Neural progenitor cell (in vitro differentiated cells): Measurements from ENCODE around the gene ZSWIM5. TPM values are rescaled to one million over a fixed set of nuclear protein-coding genes. Genes with fewer than 3 reads are reported as not detected.
"Not testable (repeated sequence)": the region's sequence is repeated elsewhere in the genome, so short reads cannot be mapped to it uniquely, and the experiment has no call there.

Source experiments
- DNase-seq: peaks from one replicate; pipeline ENCODE4 v3.0.0-alpha.2; 2016; ENCODE audit warnings: low spot score
- H2AFZ ChIP-seq: fragments of 200-600 bp; sonication (generic); replicated peaks from 2 replicates; pipeline ENCODE4 v1.6.1; 2016; ENCODE audit warnings: antibody characterized with exemption
- H3F3A ChIP-seq: fragments of 200-600 bp; sonication (generic); 2 replicates; pipeline ENCODE4 v1.6.1; 2016; ENCODE audit warnings: antibody characterized with exemption, low read depth
- H3K27ac ChIP-seq: fragments of 200-600 bp; sonication (generic); 2 replicates; pipeline ENCODE4 v1.5.1; 2016; ENCODE audit warnings: mild to moderate bottlenecking
- H3K27me3 ChIP-seq: fragments of 200-600 bp; sonication (generic); 2 replicates; pipeline ENCODE4 v1.6.1; 2016; ENCODE audit warnings: mild to moderate bottlenecking, moderate library complexity
- H3K36me3 ChIP-seq: fragments of 200-600 bp; sonication (generic); 2 replicates; pipeline ENCODE4 v1.5.1; 2016
- H3K4me1 ChIP-seq: fragments of 200-600 bp; sonication (generic); 2 replicates; pipeline ENCODE4 v1.6.1; 2016; ENCODE audit warnings: mixed run types
- H3K4me2 ChIP-seq: fragments of 200-600 bp; sonication (generic); 2 replicates; pipeline ENCODE4 v1.6.1; 2016
- H3K4me3 ChIP-seq: fragments of 200-600 bp; sonication (generic); 2 replicates; pipeline ENCODE4 v1.5.1; 2016
- H3K79me2 ChIP-seq: fragments of 200-600 bp; sonication (generic); 2 replicates; pipeline ENCODE4 v1.6.1; 2016; ENCODE audit warnings: low read depth
- H3K9ac ChIP-seq: fragments of 200-600 bp; sonication (generic); 2 replicates; pipeline ENCODE4 v1.6.1; 2016
- H3K9me3 ChIP-seq: fragments of 200-600 bp; sonication (generic); 2 replicates; pipeline ENCODE4 v1.5.1; 2016; ENCODE audit warnings: low read depth
- H4K20me1 ChIP-seq: fragments of 200-600 bp; sonication (generic); 2 replicates; pipeline ENCODE4 v1.6.1; 2016; ENCODE audit warnings: low read depth
- H3K27ac Mint-ChIP-seq: 3 replicates; pipeline ENCODE4 v1.8.0; 2021; ENCODE audit warnings: mixed read lengths
- H3K27me3 Mint-ChIP-seq: 2 replicates; pipeline ENCODE4 v1.8.0; 2022; ENCODE audit warnings: low read depth, mild to moderate bottlenecking, inconsistent platforms, moderate library complexity, mixed read lengths; ENCODE audit not compliant: insufficient read depth
- H3K36me3 Mint-ChIP-seq: 3 replicates; pipeline ENCODE4 v1.8.0; 2021; ENCODE audit warnings: mixed read lengths
- H3K4me1 Mint-ChIP-seq: 3 replicates; pipeline ENCODE4 v1.8.0; 2021; ENCODE audit warnings: mixed read lengths
- H3K4me3 Mint-ChIP-seq: 3 replicates; pipeline ENCODE4 v1.8.0; 2021; ENCODE audit warnings: mild to moderate bottlenecking, moderate library complexity, mixed read lengths
- H3K9me3 Mint-ChIP-seq: 3 replicates; pipeline ENCODE4 v1.8.0; 2020; ENCODE audit warnings: mixed read lengths
- CTCF ChIP-seq: fragments of 200-600 bp; sonication (generic); IDR thresholded peaks from 2 replicates; pipeline ENCODE4 v1.5.1; 2017; ENCODE audit warnings: antibody characterized with exemption, mild to moderate bottlenecking
- EZH2 ChIP-seq: fragments of 200-600 bp; sonication (generic); IDR thresholded peaks from 2 replicates; pipeline ENCODE4 v1.6.1; 2017; ENCODE audit warnings: antibody characterized with exemption, mild to moderate bottlenecking, moderate library complexity
- EZH2phosphoT487 ChIP-seq: fragments of 200-600 bp; sonication (generic); IDR thresholded peaks from 2 replicates; pipeline ENCODE4 v1.6.1; 2017; ENCODE audit warnings: antibody characterized with exemption
- total RNA-seq: library from RNA; depleted of rRNA; stranded (reverse); fragments of >200 nt; gene quantifications from 2 replicates; pipeline ENCODE4 v1.2.3, GENCODE V29; 2015; ENCODE audit warnings: low replicate concordance

Gene ZSWIM5
- total RNA-seq, 1 donor from 2014 or later: 5.8 TPM

DNA sequence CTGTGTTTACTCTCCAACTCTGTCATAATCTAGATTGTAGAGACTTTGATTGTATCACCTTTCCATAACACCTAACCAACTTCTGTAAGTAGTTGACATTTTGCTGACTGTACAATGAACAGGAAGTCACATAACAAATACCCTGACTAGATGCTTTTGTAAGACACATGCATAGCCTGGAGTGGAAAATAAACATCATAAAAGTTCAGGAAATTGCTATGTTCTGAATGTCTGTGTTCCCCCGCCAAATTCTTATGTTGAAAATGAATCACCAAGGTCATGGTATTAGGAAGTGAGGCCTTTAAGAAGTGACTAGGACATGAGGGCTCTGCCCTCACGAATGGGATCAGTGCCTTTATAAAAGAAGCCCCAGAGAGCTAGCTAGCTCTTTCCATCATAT lies 40.4 kb upstream of the ZSWIM5 start:
- Histone ChIP-seq H4K20me1 (no peaks in the 10 kb centered on the region), H2AFZ (no peak overlapping the region), H3K4me2 (no peak overlapping the region), H3K79me2 (no peaks in the 10 kb centered on the region), H3F3A (no peaks in the 10 kb centered on the region), H3K9ac (no peak overlapping the region), H3K4me1 (no peaks in the 10 kb centered on the region), H3K4me3 (no peak overlapping the region), H3K9me3 (peaks cover 4% of the 10 kb centered on the region), H3K36me3 (no peaks in the 10 kb centered on the region), H3K27me3 (no peaks in the 10 kb centered on the region), H3K27ac (no peak overlapping the region)
- no peak for DNase-seq
- no peaks in the 10 kb centered on the region for H3K4me1 Mint-ChIP-seq
- H3K9me3 Mint-ChIP-seq: peaks cover 13% of the 10 kb centered on the region
- no peaks in the 10 kb centered on the region for H3K36me3 Mint-ChIP-seq
- no peak overlapping the region for H3K27ac Mint-ChIP-seq
- H3K4me3 Mint-ChIP-seq: no peak overlapping the region
- no peak for TF ChIP-seq CTCF
- no peak for TF ChIP-seq EZH2phosphoT487
- TF ChIP-seq EZH2: no peak
- peaks cover 4% of the 10 kb centered on the region for H3K27me3 Mint-ChIP-seq

DNA sequence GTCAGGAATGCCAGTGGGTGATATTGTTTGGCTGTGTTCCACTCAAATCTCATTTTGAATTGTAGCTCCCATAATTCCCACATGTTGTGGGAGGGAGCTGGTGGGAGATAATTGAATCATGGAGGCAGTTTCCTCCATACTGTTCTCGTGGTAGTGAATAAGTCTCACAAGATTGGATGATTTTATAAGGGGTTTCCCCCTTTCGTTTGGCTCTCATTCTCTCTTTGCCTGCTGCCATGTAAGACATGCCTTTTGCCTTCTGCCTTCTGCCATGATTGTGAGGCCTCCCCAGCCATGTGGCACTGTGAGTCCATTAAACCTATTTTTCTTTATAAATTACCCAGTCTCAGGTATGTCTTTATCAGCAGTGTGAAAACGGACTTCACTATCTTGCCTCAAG lies 40.0 kb upstream of the ZSWIM5 start:
- not testable (repeated sequence) for H2AFZ ChIP-seq, H3K27me3 ChIP-seq, H3K9ac ChIP-seq, H3K27me3 Mint-ChIP-seq, H3K79me2 ChIP-seq, H3F3A ChIP-seq, H3K27ac ChIP-seq, H3K27ac Mint-ChIP-seq, H3K4me1 ChIP-seq, H3K36me3 ChIP-seq, H3K4me1 Mint-ChIP-seq, H3K36me3 Mint-ChIP-seq, H3K4me3 ChIP-seq, H3K4me3 Mint-ChIP-seq, H4K20me1 ChIP-seq, H3K4me2 ChIP-seq, DNase-seq, H3K9me3 ChIP-seq
- peaks cover 17% of the 10 kb centered on the region for H3K9me3 Mint-ChIP-seq

DNA sequence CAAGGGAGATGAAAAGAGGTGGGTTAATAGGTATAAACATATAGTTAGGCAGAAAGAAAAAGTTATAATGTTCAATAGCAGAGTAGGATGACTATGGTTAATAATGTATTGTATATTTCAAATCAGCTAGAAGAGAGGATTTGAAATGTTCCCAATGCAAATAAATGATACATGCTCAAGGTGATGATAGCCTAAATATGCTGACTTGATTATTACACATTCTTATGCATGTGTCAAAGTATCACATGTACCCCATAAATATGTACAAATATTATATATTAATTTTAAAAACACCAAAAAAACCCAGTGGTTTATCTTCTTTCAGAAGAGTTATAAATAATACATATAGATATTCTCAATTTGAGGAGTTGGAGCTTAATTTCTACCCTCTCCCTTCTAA lies 38.3 kb upstream of the ZSWIM5 start:
- Mint-ChIP-seq H3K4me3 (no peak overlapping the region), H3K36me3 (no peaks in the 10 kb centered on the region), H3K9me3 (peaks cover 23% of the 10 kb centered on the region)

More for the DNA sequence above, 38.3 kb upstream of the ZSWIM5 start:
- Histone ChIP-seq H3K9me3 (peaks cover 6% of the 10 kb centered on the region), H3K36me3 (no peaks in the 10 kb centered on the region), H3K27me3 (no peaks in the 10 kb centered on the region), H3K4me2 (no peak overlapping the region), H2AFZ (no peak overlapping the region), H4K20me1 (no peaks in the 10 kb centered on the region), H3K9ac (no peak overlapping the region), H3K4me3 (no peak overlapping the region), H3K79me2 (no peaks in the 10 kb centered on the region), H3K27ac (no peak overlapping the region), H3F3A (no peaks in the 10 kb centered on the region), H3K4me1 (no peaks in the 10 kb centered on the region)
- Mint-ChIP-seq H3K4me1 (no peaks in the 10 kb centered on the region), H3K27ac (no peak overlapping the region), H3K27me3 (peaks cover 4% of the 10 kb centered on the region)
- TF ChIP-seq EZH2phosphoT487 (no peak), CTCF (no peak), EZH2 (no peak)
- DNase-seq: no peak
